K562 (cell line): Measurements from ENCODE around the gene UBAC2. TPM values are rescaled to one million over a fixed set of nuclear protein-coding genes. Genes with fewer than 3 reads are reported as not detected.

Experiments used
- ATAC-seq: fragments of 200-7000 bp; cut with Tn5 transposase; 3 replicates; pipeline ENCODE4 v1.9.1; 2020; ENCODE audit warnings: moderate library complexity
- BruUV-seq: library from RNA; stranded (reverse); fragments of 400-500 nt; replicated peaks from 2 replicates; lab custom pipeline; 2021; lab: Mats Ljungman, UMichigan
- CTCF ChIA-PET: fragments of 300-600 bp; formaldehyde crosslinking; extraction: SDS; loops from one replicate; lab custom pipeline; 2021; ENCODE audit warnings: low intra/inter-chr PET ratio; lab: Yijun Ruan, JAX
- POLR2A ChIA-PET: fragments of 300-600, 350-650 bp; sonication (Branson Sonifier 250); formaldehyde crosslinking; extraction: SDS; loops from one replicate; lab custom pipeline; 2021; ENCODE audit warnings: antibody characterized with exemption, inconsistent platforms; lab: Yijun Ruan, JAX
- DNase-seq, 4 experiments: peaks; one replicate each; pipeline versions ENCODE4 v3.0.0 to v3.0.0-alpha.2; 2011 to 2018; ENCODE audit warnings: low spot score in 3 of 4, mixed read lengths in 3 of 4; ENCODE audit errors: extremely low read depth in 1 of 4
- FAIRE-seq: peaks from 2 replicates; lab custom pipeline; 2011; peaks lifted over from hg19 to GRCh38; lab: Jason Lieb, UNC
- H2AFZ ChIP-seq: 2 replicates; pipeline ENCODE4 v1.6.0; 2011; ENCODE audit warnings: low read depth, low read length, control low read depth, inconsistent platforms
- H3K27ac ChIP-seq: fragments of 200-600 bp; 3 replicates; pipeline ENCODE4 v1.8.0; 2011; ENCODE audit warnings: low read depth, mild to moderate bottlenecking, control low read depth, inconsistent platforms, low read length, moderate library complexity, mixed read lengths; ENCODE audit errors: extremely low read depth
- H3K27me3 ChIP-seq, 2 experiments: fragments of 300-600 bp in 1 of 2; 2 replicates in 1 of 2; 3 replicates in 1 of 2; pipeline versions ENCODE4 v1.6.0 to v1.8.0; 2011; ENCODE audit warnings: inconsistent platforms in 2 of 2, low read length in 2 of 2, mild to moderate bottlenecking in 1 of 2, mixed read lengths in 1 of 2, moderate library complexity in 1 of 2; ENCODE audit not compliant: control insufficient read depth in 2 of 2, insufficient read depth in 2 of 2
- H3K36me3 ChIP-seq: fragments of 300-600 bp; 3 replicates; pipeline ENCODE4 v1.8.0; 2011; ENCODE audit warnings: mild to moderate bottlenecking, low read length, inconsistent platforms; ENCODE audit not compliant: control insufficient read depth, insufficient read depth
- H3K4me1 ChIP-seq, 2 experiments: fragments of 200-600 bp in 1 of 2; replicated peaks in 1 of 2; 2 replicates in 1 of 2; 3 replicates in 1 of 2; pipeline versions ENCODE4 v1.5.1 to v1.8.0; 2011; ENCODE audit warnings: inconsistent platforms in 2 of 2, low read length in 2 of 2, mild to moderate bottlenecking in 1 of 2, mixed read lengths in 1 of 2, moderate library complexity in 1 of 2; ENCODE audit not compliant: control insufficient read depth in 2 of 2, insufficient read depth in 2 of 2
- H3K4me2 ChIP-seq: 2 replicates; pipeline ENCODE4 v1.6.1; 2011; ENCODE audit warnings: low read length, control low read depth, inconsistent platforms, mixed read lengths; ENCODE audit not compliant: insufficient read depth
- H3K4me3 ChIP-seq: fragments of 200-600 bp; sonication (generic), shearing (Covaris generic); 2 replicates; pipeline ENCODE4 v1.5.1; 2016; ENCODE audit warnings: control low read depth, inconsistent platforms
- H3K79me2 ChIP-seq: fragments of 200-600 bp; 3 replicates; pipeline ENCODE4 v1.8.0; 2011; ENCODE audit warnings: low read length, inconsistent platforms; ENCODE audit not compliant: control insufficient read depth, insufficient read depth
- H3K9ac ChIP-seq, 2 experiments: 2 replicates each; pipeline versions ENCODE4 v1.6.0 to v1.6.1; 2011; ENCODE audit warnings: low read depth in 2 of 2, low read length in 2 of 2, control low read depth in 1 of 2, inconsistent platforms in 1 of 2, mild to moderate bottlenecking in 1 of 2, mixed read lengths in 1 of 2; ENCODE audit not compliant: insufficient read depth in 1 of 2
- H3K9me1 ChIP-seq: one replicate; pipeline ENCODE4 v1.6.0; 2011; ENCODE audit warnings: inconsistent platforms, mild to moderate bottlenecking, low read length, moderate library complexity; ENCODE audit not compliant: control insufficient read depth, insufficient read depth
- H3K9me3 ChIP-seq: replicated peaks from 2 replicates; pipeline ENCODE4 v1.5.1; 2011; ENCODE audit warnings: low read depth, low read length, inconsistent platforms; ENCODE audit not compliant: control insufficient read depth, insufficient read depth
- H4K20me1 ChIP-seq: replicated peaks from 2 replicates; pipeline ENCODE4 v1.6.1; 2011; ENCODE audit warnings: low read length, inconsistent platforms, mixed read lengths; ENCODE audit not compliant: control insufficient read depth, insufficient read depth
- BMI1 ChIP-seq: fragments of 150-350 bp; IDR thresholded peaks from 2 replicates; pipeline ENCODE4 v1.6.1; 2014; ENCODE audit warnings: low read length
- CHCHD3 ChIP-seq: fragments of 250-450 bp; sonication (Bioruptor Pico); IDR thresholded peaks from 2 replicates; pipeline ENCODE4 v2.1.2; 2022; ENCODE audit warnings: mild to moderate bottlenecking
- FOXK1 ChIP-seq: sonication (generic); formaldehyde crosslinking; IDR thresholded peaks from 2 replicates; pipeline ENCODE4 v1.8.0; 2022; ENCODE audit warnings: missing genetic modification reagents, mild to moderate bottlenecking, borderline replicate concordance
- MTA3 ChIP-seq: fragments of 450-650 bp; formaldehyde crosslinking; IDR thresholded peaks from 2 replicates; pipeline ENCODE4 v1.6.1; 2017; ENCODE audit warnings: mild to moderate bottlenecking, borderline replicate concordance
- PML ChIP-seq: IDR thresholded peaks from 2 replicates; pipeline ENCODE4 v1.6.1; 2012; ENCODE audit warnings: low read length, inconsistent platforms
- PYGO2 ChIP-seq: fragments of 450-650 bp; IDR thresholded peaks from 2 replicates; pipeline ENCODE4 v1.6.1; 2016; ENCODE audit warnings: mild to moderate bottlenecking, missing genetic modification characterization, moderate library complexity, missing compliant biosample characterization
- RHOXF2B ChIP-seq: fragments of 250-450 bp; sonication (Bioruptor Pico); conservative IDR thresholded peaks from 2 replicates; pipeline ENCODE4 v1.5.1; 2021
- SMC3 ChIP-seq: conservative IDR thresholded peaks from 2 replicates; pipeline ENCODE4 v1.6.1; 2011; ENCODE audit warnings: low read depth, low read length, improper control_type of control experiment; ENCODE audit not compliant: insufficient read depth
- SOX6 ChIP-seq: fragments of 450-650 bp; IDR thresholded peaks from 2 replicates; pipeline ENCODE4 v1.6.1; 2014; ENCODE audit warnings: mild to moderate bottlenecking
- TFAM ChIP-seq: fragments of 250-450 bp; sonication (Bioruptor Pico); conservative IDR thresholded peaks from 2 replicates; pipeline ENCODE4 v1.5.0; 2021; ENCODE audit warnings: mild to moderate bottlenecking, moderate library complexity
- ZC3H11A ChIP-seq: IDR thresholded peaks from 2 replicates; pipeline ENCODE4 v1.6.1; 2012; ENCODE audit warnings: low read depth, low read length, improper control_type of control experiment
- WGBS: fragments of 100-300 bp; shearing (Covaris generic); methylation state at CpG from one replicate; pipeline ENCODE4 v1.1.6; 2016; ENCODE audit warnings: low coverage, mixed read lengths; ENCODE audit not compliant: insufficient coverage; ENCODE audit errors: missing lambda C conversion rate; 5-methylcytosine and 5-hydroxymethylcytosine counted together
- in situ Hi-C: fragments of 300-500 bp; cut with MboI; formaldehyde crosslinking; loops from 4 replicates; pipeline ENCODE4 v1.15.0; 2018; ENCODE audit warnings: inconsistent platforms, mixed read lengths
- intact Hi-C: fragments of 100-400 bp; cut with micrococcal nuclease; formaldehyde crosslinking; loops from 2 replicates; pipeline ENCODE4 v1.14.2; 2022
- polyA plus RNA-seq, 8 experiments: library from polyadenylated mRNA; depleted of rRNA in 4 of 8; stranded (reverse) in 5 of 8; unstranded in 3 of 8; fragments of >200 nt; fragmentation: Nextera tagmentation in 2 of 8; fragmentation: Illumina TruSeq in 1 of 8; extraction: Ambion mirVana in 2 of 8; extraction: Trizol in 1 of 8; gene quantifications; 2 replicates each; pipeline versions ENCODE4 v1.2.1 to v1.2.3, GENCODE V29; 2011 to 2014; ENCODE audit warnings: inconsistent platforms in 1 of 8, missing spikeins in 1 of 8
- total RNA-seq, 7 experiments: library from RNA; depleted of rRNA in 6 of 7; stranded (reverse); fragments of >200 nt in 6 of 7; fragmentation: Illumina TruSeq in 2 of 7; extraction: Trizol in 2 of 7; gene quantifications; 2 replicates each; pipeline versions ENCODE4 v1.2.1 to v1.2.3, GENCODE V29; 2011 to 2021; ENCODE audit warnings: low replicate concordance in 1 of 7
- TF ChIP-seq, protein P1 (sequence below): fragments of 250-450 bp; sonication (Bioruptor Pico); IDR thresholded peaks from 2 replicates; pipeline ENCODE4 v1.4.0; 2020; ENCODE audit warnings: mild to moderate bottlenecking, moderate library complexity, borderline replicate concordance
- TF ChIP-seq, protein P2 (sequence below), 2 experiments: fragments of 450-650 bp; formaldehyde crosslinking in 1 of 2; IDR thresholded peaks; 2 replicates each; pipeline versions ENCODE4 v1.4.0 to v1.6.1; 2014 to 2020; ENCODE audit warnings: mild to moderate bottlenecking in 2 of 2, borderline replicate concordance in 1 of 2, low read depth in 1 of 2

UBAC2 gene
- total and polyA plus RNA-seq, 9 of the 15 experiments (the other 6 are each of a cell fraction or from before 2014, with no cell fraction given) = 6.0 to 84.1 (median 32.3) TPM

DNA sequence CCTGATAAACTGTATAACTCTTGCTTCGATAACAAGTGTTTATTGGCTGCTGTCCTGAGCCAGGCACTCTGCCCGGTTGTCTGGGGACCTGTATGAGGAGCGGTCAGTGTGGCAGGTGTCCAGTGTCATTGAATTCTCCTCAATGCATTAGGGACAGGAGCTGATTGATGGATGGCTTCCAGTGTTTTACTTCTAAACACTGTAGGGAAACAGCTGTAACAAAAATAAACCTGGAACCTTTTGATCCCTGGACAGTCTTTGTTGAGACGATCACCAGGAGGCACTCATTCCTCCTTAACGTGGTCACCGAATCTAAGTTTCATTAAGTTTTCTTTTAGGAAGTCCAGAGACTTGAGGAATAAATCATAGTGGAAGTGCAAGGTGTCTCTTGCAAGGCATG, 17.9 kb downstream of the UBAC2 start:
- H4K20me1 ChIP-seq = 0 out of 2 replicates have a peak, but pooled peaks cover 11% of the 10 kb centered on the region
- ATAC-seq = peak; percentile 46
- H3K36me3 ChIP-seq = peaks cover 16% of the 10 kb centered on the region; the same call in 1 of the 3 replicates
- H3K4me1 ChIP-seq = peaks cover 8 to 9% of the 10 kb centered on the region in 2 experiments; a peak in 3 of 5 replicates
- intact Hi-C loops (no loop called here), in situ Hi-C loops (no loop called here)
- ChIA-PET POLR2A (interaction anchor here (1.2 to 1.7 kb wide), 2 partner anchors 17 to 35 kb away, joined by 3 to 4 read pairs; no protein-coding TSS in a partner anchor), CTCF (interaction anchor here (0.6 kb wide), 1 partner anchor 46 kb away, joined by 3 read pairs; no protein-coding TSS in a partner anchor)
- H3K79me2 ChIP-seq = peaks cover 95% of the 10 kb centered on the region
- H3K27ac ChIP-seq = no peak overlapping the region
- no peak overlapping the region for H3K4me2 ChIP-seq
- peak overlapping the region in 1 of 2 experiments; percentile 52; a peak in 1 of 4 replicates for H3K9ac ChIP-seq
- no TSS peak for BruUV-seq
- DNase-seq = no peak
- no peaks in the 10 kb centered on the region for H3K27me3 ChIP-seq
- FAIRE-seq = no peak
- H3K9me1 ChIP-seq = no peaks in the 10 kb centered on the region
- no peak overlapping the region for H2AFZ ChIP-seq
- H3K9me3 ChIP-seq = no peaks in the 10 kb centered on the region
- 33% methylated on average over 6 of the region's 6 CpGs for WGBS
- H3K4me3 ChIP-seq = no peak overlapping the region
- TF ChIP-seq PYGO2 (tag) (no peak), FOXK1 (CRISPR knock-in tag) (no peak), SMC3 (no peak), RHOXF2B (no peak), SOX6 (no peak), BMI1 (no peak), TFAM (no peak), CHCHD3 (CRISPR knock-in tag) (no peak), MTA3 (no peak), ZC3H11A (no peak), PML (no peak)
- TF ChIP-seq, protein P1, sequence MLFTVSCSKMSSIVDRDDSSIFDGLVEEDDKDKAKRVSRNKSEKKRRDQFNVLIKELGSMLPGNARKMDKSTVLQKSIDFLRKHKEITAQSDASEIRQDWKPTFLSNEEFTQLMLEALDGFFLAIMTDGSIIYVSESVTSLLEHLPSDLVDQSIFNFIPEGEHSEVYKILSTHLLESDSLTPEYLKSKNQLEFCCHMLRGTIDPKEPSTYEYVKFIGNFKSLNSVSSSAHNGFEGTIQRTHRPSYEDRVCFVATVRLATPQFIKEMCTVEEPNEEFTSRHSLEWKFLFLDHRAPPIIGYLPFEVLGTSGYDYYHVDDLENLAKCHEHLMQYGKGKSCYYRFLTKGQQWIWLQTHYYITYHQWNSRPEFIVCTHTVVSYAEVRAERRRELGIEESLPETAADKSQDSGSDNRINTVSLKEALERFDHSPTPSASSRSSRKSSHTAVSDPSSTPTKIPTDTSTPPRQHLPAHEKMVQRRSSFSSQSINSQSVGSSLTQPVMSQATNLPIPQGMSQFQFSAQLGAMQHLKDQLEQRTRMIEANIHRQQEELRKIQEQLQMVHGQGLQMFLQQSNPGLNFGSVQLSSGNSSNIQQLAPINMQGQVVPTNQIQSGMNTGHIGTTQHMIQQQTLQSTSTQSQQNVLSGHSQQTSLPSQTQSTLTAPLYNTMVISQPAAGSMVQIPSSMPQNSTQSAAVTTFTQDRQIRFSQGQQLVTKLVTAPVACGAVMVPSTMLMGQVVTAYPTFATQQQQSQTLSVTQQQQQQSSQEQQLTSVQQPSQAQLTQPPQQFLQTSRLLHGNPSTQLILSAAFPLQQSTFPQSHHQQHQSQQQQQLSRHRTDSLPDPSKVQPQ = no peak
- TF ChIP-seq, protein P2, sequence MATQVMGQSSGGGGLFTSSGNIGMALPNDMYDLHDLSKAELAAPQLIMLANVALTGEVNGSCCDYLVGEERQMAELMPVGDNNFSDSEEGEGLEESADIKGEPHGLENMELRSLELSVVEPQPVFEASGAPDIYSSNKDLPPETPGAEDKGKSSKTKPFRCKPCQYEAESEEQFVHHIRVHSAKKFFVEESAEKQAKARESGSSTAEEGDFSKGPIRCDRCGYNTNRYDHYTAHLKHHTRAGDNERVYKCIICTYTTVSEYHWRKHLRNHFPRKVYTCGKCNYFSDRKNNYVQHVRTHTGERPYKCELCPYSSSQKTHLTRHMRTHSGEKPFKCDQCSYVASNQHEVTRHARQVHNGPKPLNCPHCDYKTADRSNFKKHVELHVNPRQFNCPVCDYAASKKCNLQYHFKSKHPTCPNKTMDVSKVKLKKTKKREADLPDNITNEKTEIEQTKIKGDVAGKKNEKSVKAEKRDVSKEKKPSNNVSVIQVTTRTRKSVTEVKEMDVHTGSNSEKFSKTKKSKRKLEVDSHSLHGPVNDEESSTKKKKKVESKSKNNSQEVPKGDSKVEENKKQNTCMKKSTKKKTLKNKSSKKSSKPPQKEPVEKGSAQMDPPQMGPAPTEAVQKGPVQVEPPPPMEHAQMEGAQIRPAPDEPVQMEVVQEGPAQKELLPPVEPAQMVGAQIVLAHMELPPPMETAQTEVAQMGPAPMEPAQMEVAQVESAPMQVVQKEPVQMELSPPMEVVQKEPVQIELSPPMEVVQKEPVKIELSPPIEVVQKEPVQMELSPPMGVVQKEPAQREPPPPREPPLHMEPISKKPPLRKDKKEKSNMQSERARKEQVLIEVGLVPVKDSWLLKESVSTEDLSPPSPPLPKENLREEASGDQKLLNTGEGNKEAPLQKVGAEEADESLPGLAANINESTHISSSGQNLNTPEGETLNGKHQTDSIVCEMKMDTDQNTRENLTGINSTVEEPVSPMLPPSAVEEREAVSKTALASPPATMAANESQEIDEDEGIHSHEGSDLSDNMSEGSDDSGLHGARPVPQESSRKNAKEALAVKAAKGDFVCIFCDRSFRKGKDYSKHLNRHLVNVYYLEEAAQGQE (IDR thresholded peaks at IDR 0.05; ENCODE audit: borderline replicate concordance) = no peak
- TF ChIP-seq, protein P2 (CRISPR knock-in tag; IDR thresholded peaks at IDR 0.05; ENCODE audit: low read depth) = no peak
